Neural cell (in vitro differentiated cells): ENCODE data around the gene ARHGAP29. TPM values are rescaled to one million over a fixed set of nuclear protein-coding genes. Genes with fewer than 3 reads are reported as not detected.

Experiments
- H2AFZ ChIP-seq: fragments of 200-600, 300-800 bp; sonication (generic), shearing (Covaris generic); 2 replicates; pipeline ENCODE4 v1.6.0; 2014; ENCODE audit warnings: low read depth, mild to moderate bottlenecking, antibody characterized with exemption, low read length, moderate library complexity
- H3F3A ChIP-seq: fragments of 200-600 bp; shearing (Covaris generic); 2 replicates; pipeline ENCODE4 v1.6.1; 2016; ENCODE audit warnings: mild to moderate bottlenecking, moderate library complexity, mixed read lengths, antibody characterized with exemption, low read length; ENCODE audit not compliant: insufficient read depth, poor library complexity, severe bottlenecking
- H3K27ac ChIP-seq: fragments of 200-600, 300-800 bp; sonication (generic), shearing (Covaris generic); 2 replicates; pipeline ENCODE4 v1.5.1; 2014; ENCODE audit warnings: mild to moderate bottlenecking, low read length, moderate library complexity
- H3K27me3 ChIP-seq: fragments of 300-800, 200-600 bp; sonication (generic), shearing (Covaris generic); 2 replicates; pipeline ENCODE4 v1.6.0; 2014; ENCODE audit warnings: mild to moderate bottlenecking, low read depth, low read length, moderate library complexity; ENCODE audit not compliant: insufficient read depth
- H3K36me3 ChIP-seq: fragments of 300-800, 200-600 bp; sonication (generic), shearing (Covaris generic); 2 replicates; pipeline ENCODE4 v1.5.1; 2014; ENCODE audit warnings: mild to moderate bottlenecking, antibody characterized with exemption, low read length, moderate library complexity; ENCODE audit not compliant: insufficient read depth
- H3K4me2 ChIP-seq: fragments of 300-800, 200-600 bp; sonication (generic), shearing (Covaris generic); 2 replicates; pipeline ENCODE4 v1.6.0; 2014; ENCODE audit warnings: mild to moderate bottlenecking, low read length
- H3K4me3 ChIP-seq: fragments of 300-800, 200-600 bp; sonication (generic), shearing (Covaris generic); 2 replicates; pipeline ENCODE4 v1.5.1; 2014; ENCODE audit warnings: mild to moderate bottlenecking, low read length, moderate library complexity
- H3K79me2 ChIP-seq: fragments of 200-600 bp; shearing (Covaris generic); replicated peaks from 2 replicates; pipeline ENCODE4 v1.6.0; 2014; ENCODE audit warnings: mild to moderate bottlenecking, low read length, moderate library complexity; ENCODE audit not compliant: insufficient read depth
- H3K9ac ChIP-seq: fragments of 300-800, 200-600 bp; sonication (generic), shearing (Covaris generic); 2 replicates; pipeline ENCODE4 v1.6.1; 2016; ENCODE audit warnings: mild to moderate bottlenecking, low read length, mixed read lengths
- H3K9me2 ChIP-seq: fragments of 200-600 bp; shearing (Covaris generic); 2 replicates; pipeline ENCODE4 v1.6.1; 2016; ENCODE audit warnings: mild to moderate bottlenecking, low read length, mixed read lengths; ENCODE audit not compliant: insufficient read depth
- H3K9me3 ChIP-seq: fragments of 200-600, 300-800 bp; sonication (generic), shearing (Covaris generic); 2 replicates; pipeline ENCODE4 v1.6.1; 2016; ENCODE audit warnings: mild to moderate bottlenecking, mixed run types, low read length, moderate library complexity, mixed read lengths
- H4K20me1 ChIP-seq: fragments of 200-600 bp; shearing (Covaris generic); 2 replicates; pipeline ENCODE4 v1.6.1; 2016; ENCODE audit warnings: mild to moderate bottlenecking, mixed run types; ENCODE audit not compliant: insufficient read depth
- EP300 ChIP-seq: fragments of 450-650 bp; conservative IDR thresholded peaks from 2 replicates; pipeline ENCODE4 v1.6.1; 2014; ENCODE audit warnings: antibody characterized with exemption, mild to moderate bottlenecking, moderate library complexity; ENCODE audit not compliant: poor library complexity, severe bottlenecking
- EZH2 ChIP-seq: fragments of 200-600, 300-800 bp; shearing (Covaris generic), sonication (generic); IDR thresholded peaks from 2 replicates; pipeline ENCODE4 v1.6.1; 2014; ENCODE audit warnings: antibody characterized with exemption, low read length, borderline replicate concordance, mild to moderate bottlenecking; ENCODE audit not compliant: insufficient read depth, poor library complexity, severe bottlenecking
- MXI1 ChIP-seq: fragments of 450-650 bp; conservative IDR thresholded peaks from 2 replicates; pipeline ENCODE4 v1.6.1; 2014; ENCODE audit warnings: antibody characterized with exemption, mild to moderate bottlenecking; ENCODE audit not compliant: poor library complexity, severe bottlenecking
- POLR2AphosphoS5 ChIP-seq: IDR thresholded peaks from 2 replicates; pipeline ENCODE4 v1.6.1; 2012
- RAD21 ChIP-seq: fragments of 450-650 bp; conservative IDR thresholded peaks from 2 replicates; pipeline ENCODE4 v1.6.1; 2014; ENCODE audit warnings: antibody characterized with exemption, mild to moderate bottlenecking, moderate library complexity
- SMC3 ChIP-seq: fragments of 450-650 bp; conservative IDR thresholded peaks from 2 replicates; pipeline ENCODE4 v1.6.1; 2014; ENCODE audit warnings: antibody characterized with exemption, mild to moderate bottlenecking, moderate library complexity; ENCODE audit not compliant: poor library complexity
- TAF1 ChIP-seq: IDR thresholded peaks from 2 replicates; pipeline ENCODE4 v1.6.1; 2012; ENCODE audit warnings: low read depth
- polyA plus RNA-seq: library from polyadenylated mRNA; depleted of rRNA; stranded (reverse); fragments of >200 nt; gene quantifications from 2 replicates; pipeline ENCODE4 v1.2.3, GENCODE V29; 2014
- TF ChIP-seq, protein P1 (sequence below): fragments of 450-650 bp; IDR thresholded peaks from 2 replicates; pipeline ENCODE4 v1.5.1; 2014; ENCODE audit warnings: antibody characterized with exemption, mild to moderate bottlenecking, moderate library complexity; ENCODE audit not compliant: poor library complexity, severe bottlenecking
- TF ChIP-seq, protein P2 (sequence below): IDR thresholded peaks from 2 replicates; pipeline ENCODE4 v1.6.1; 2012; ENCODE audit warnings: borderline replicate concordance

The ARHGAP29 gene
- polyA plus RNA-seq, 1 donor from 2014 or later, result 1.2 TPM

DNA sequence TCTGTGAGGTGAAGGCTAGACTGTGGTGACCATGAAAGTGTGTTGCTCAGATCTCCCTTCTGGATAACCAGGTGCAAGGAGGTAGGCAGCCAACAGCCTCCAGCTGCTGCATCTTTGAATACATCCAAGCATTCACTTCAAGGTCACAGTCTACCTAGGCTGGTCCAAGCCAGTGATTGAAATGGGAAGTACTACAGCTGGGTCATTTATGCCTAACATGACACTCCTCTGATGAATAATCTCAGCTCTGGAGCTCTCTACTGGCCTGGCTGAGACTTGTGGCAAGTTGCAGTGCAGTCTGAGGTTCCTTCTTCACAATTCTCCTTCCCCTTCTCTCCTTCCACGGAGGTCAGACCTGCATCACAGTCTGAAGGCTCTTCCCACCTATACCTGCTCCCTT is 35.0 kb upstream of the ARHGAP29 start:
- Histone ChIP-seq H3K36me3 (no peaks in the 10 kb centered on the region), H3K79me2 (no peaks in the 10 kb centered on the region), H3K9me3 (no peaks in the 10 kb centered on the region), H3K9me2 (no peaks in the 10 kb centered on the region), H3K4me3 (no peak overlapping the region), H3K9ac (no peak overlapping the region), H3F3A (no peaks in the 10 kb centered on the region), H2AFZ (no peak overlapping the region), H3K27ac (no peak overlapping the region), H3K27me3 (no peaks in the 10 kb centered on the region), H4K20me1 (no peaks in the 10 kb centered on the region), H3K4me2 (no peak overlapping the region)
- TF ChIP-seq EP300, result no peak
- TF ChIP-seq TAF1, result no peak

DNA sequence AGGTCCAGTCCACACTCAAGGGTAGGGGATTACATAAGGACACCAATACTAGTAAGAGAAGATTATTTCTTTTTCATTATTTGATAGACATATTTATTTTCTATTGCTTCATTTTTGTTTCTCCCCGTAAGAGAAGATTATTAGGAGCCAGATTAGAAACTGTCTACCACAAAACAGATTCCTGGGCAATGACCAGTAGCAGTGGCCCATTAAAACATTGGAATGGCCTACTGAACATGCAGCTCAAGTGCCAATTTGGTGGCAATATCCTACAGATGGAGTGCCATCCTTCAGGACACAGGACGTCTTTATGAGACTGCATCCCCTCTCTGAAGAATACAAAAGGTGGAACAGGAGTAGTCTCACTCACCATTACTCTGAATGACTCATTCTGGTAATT is 34.0 kb upstream of the ARHGAP29 start:
- H3K4me3 ChIP-seq, result no peak overlapping the region
- no peak overlapping the region for H2AFZ ChIP-seq
- H3K4me2 ChIP-seq, result no peak overlapping the region
- H3K9me3 ChIP-seq, result no peaks in the 10 kb centered on the region
- H3K36me3 ChIP-seq, result no peaks in the 10 kb centered on the region
- no peak for TF ChIP-seq SMC3
- TF ChIP-seq, protein P1, sequence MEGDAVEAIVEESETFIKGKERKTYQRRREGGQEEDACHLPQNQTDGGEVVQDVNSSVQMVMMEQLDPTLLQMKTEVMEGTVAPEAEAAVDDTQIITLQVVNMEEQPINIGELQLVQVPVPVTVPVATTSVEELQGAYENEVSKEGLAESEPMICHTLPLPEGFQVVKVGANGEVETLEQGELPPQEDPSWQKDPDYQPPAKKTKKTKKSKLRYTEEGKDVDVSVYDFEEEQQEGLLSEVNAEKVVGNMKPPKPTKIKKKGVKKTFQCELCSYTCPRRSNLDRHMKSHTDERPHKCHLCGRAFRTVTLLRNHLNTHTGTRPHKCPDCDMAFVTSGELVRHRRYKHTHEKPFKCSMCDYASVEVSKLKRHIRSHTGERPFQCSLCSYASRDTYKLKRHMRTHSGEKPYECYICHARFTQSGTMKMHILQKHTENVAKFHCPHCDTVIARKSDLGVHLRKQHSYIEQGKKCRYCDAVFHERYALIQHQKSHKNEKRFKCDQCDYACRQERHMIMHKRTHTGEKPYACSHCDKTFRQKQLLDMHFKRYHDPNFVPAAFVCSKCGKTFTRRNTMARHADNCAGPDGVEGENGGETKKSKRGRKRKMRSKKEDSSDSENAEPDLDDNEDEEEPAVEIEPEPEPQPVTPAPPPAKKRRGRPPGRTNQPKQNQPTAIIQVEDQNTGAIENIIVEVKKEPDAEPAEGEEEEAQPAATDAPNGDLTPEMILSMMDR, result no peak
- no peak for TF ChIP-seq EZH2
- no peak for TF ChIP-seq RAD21
- no peak for TF ChIP-seq EP300
- TF ChIP-seq MXI1, result no peak
- TF ChIP-seq, protein P2, sequence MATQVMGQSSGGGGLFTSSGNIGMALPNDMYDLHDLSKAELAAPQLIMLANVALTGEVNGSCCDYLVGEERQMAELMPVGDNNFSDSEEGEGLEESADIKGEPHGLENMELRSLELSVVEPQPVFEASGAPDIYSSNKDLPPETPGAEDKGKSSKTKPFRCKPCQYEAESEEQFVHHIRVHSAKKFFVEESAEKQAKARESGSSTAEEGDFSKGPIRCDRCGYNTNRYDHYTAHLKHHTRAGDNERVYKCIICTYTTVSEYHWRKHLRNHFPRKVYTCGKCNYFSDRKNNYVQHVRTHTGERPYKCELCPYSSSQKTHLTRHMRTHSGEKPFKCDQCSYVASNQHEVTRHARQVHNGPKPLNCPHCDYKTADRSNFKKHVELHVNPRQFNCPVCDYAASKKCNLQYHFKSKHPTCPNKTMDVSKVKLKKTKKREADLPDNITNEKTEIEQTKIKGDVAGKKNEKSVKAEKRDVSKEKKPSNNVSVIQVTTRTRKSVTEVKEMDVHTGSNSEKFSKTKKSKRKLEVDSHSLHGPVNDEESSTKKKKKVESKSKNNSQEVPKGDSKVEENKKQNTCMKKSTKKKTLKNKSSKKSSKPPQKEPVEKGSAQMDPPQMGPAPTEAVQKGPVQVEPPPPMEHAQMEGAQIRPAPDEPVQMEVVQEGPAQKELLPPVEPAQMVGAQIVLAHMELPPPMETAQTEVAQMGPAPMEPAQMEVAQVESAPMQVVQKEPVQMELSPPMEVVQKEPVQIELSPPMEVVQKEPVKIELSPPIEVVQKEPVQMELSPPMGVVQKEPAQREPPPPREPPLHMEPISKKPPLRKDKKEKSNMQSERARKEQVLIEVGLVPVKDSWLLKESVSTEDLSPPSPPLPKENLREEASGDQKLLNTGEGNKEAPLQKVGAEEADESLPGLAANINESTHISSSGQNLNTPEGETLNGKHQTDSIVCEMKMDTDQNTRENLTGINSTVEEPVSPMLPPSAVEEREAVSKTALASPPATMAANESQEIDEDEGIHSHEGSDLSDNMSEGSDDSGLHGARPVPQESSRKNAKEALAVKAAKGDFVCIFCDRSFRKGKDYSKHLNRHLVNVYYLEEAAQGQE, result no peak
- TF ChIP-seq POLR2AphosphoS5, result no peak
- no peak for TF ChIP-seq TAF1
- no peaks in the 10 kb centered on the region for H4K20me1 ChIP-seq
- H3K79me2 ChIP-seq, result no peaks in the 10 kb centered on the region
- H3K9me2 ChIP-seq, result no peaks in the 10 kb centered on the region
- no peak overlapping the region for H3K27ac ChIP-seq
- H3K9ac ChIP-seq, result no peak overlapping the region
- H3K27me3 ChIP-seq, result no peaks in the 10 kb centered on the region
- H3F3A ChIP-seq, result no peaks in the 10 kb centered on the region

DNA sequence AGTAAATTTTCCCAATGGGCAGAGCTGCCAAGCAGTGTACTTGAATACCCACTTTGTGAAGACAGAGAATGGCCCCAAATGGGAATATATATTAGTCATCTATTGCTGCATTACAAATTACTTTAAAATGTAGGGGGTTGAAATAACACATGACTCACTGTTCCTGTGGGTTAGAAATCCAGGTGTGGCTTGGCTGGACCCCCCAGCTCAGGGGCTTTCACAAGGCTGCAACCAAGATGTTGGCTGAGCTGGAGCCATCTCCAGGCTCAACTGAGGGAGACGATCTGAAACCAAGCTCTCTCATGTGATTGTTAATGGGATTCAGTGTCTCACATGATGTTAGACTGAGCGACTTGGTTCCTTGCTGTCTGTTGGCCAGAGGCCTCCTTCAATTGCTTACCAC is 33.4 kb upstream of the ARHGAP29 start:
- no peak overlapping the region for H3K27ac ChIP-seq
- no peaks in the 10 kb centered on the region for H3K9me3 ChIP-seq
- TF ChIP-seq TAF1, result no peak
- TF ChIP-seq EZH2, result no peak
- TF ChIP-seq, protein P2, result no peak
- no peak for TF ChIP-seq EP300
- TF ChIP-seq POLR2AphosphoS5, result no peak
- TF ChIP-seq, protein P1, result no peak
- TF ChIP-seq SMC3, result no peak
- no peak for TF ChIP-seq RAD21
- no peak overlapping the region for H3K4me3 ChIP-seq
- H3K4me2 ChIP-seq, result no peak overlapping the region
- H3K27me3 ChIP-seq, result no peaks in the 10 kb centered on the region
- no peaks in the 10 kb centered on the region for H3K9me2 ChIP-seq
- H3K9ac ChIP-seq, result no peak overlapping the region
- H4K20me1 ChIP-seq, result no peaks in the 10 kb centered on the region
- H3F3A ChIP-seq, result no peaks in the 10 kb centered on the region
- no peak overlapping the region for H2AFZ ChIP-seq
- H3K79me2 ChIP-seq, result no peaks in the 10 kb centered on the region
- H3K36me3 ChIP-seq, result no peaks in the 10 kb centered on the region
